ENCODE measurements around the gene PROM2. TPM values are rescaled to one million over a fixed set of nuclear protein-coding genes. Genes with fewer than 3 reads are reported as not detected.
"Not testable (repeated sequence)": the region's sequence is repeated elsewhere in the genome, so short reads cannot be mapped to it uniquely, and the experiment has no call there.

Gene PROM2
- total RNA-seq, 4 donors from 2014 or later = 16.7 to 24.3 (median 22.0) TPM

GRCh38 chr2:95266781-95267430, 7.3 kb upstream of the PROM2 start:
- no peak overlapping the region for H3K27ac ChIP-seq
- no peaks in the 10 kb centered on the region for H3K27me3 ChIP-seq
- H3K9me3 ChIP-seq = no peaks in the 10 kb centered on the region
- DNase-seq = no peak
- no peak overlapping the region for H3K4me3 ChIP-seq (replicated peaks in 1 of 3)
- TF ChIP-seq POLR2A (IDR thresholded peaks at IDR 0.05) = no peak
- TF ChIP-seq, protein P1, sequence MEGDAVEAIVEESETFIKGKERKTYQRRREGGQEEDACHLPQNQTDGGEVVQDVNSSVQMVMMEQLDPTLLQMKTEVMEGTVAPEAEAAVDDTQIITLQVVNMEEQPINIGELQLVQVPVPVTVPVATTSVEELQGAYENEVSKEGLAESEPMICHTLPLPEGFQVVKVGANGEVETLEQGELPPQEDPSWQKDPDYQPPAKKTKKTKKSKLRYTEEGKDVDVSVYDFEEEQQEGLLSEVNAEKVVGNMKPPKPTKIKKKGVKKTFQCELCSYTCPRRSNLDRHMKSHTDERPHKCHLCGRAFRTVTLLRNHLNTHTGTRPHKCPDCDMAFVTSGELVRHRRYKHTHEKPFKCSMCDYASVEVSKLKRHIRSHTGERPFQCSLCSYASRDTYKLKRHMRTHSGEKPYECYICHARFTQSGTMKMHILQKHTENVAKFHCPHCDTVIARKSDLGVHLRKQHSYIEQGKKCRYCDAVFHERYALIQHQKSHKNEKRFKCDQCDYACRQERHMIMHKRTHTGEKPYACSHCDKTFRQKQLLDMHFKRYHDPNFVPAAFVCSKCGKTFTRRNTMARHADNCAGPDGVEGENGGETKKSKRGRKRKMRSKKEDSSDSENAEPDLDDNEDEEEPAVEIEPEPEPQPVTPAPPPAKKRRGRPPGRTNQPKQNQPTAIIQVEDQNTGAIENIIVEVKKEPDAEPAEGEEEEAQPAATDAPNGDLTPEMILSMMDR (IDR thresholded peaks at IDR 0.05) = no peak
- 83 to 85% methylated on average over 8 to 10 of the region's 10 CpGs for WGBS, 2 donors
- intact Hi-C loops (cut with DNase I) = no loop called here
- H3K4me1 ChIP-seq = no peaks in the 10 kb centered on the region
- no peaks in the 10 kb centered on the region for H3K36me3 ChIP-seq

DNA sequence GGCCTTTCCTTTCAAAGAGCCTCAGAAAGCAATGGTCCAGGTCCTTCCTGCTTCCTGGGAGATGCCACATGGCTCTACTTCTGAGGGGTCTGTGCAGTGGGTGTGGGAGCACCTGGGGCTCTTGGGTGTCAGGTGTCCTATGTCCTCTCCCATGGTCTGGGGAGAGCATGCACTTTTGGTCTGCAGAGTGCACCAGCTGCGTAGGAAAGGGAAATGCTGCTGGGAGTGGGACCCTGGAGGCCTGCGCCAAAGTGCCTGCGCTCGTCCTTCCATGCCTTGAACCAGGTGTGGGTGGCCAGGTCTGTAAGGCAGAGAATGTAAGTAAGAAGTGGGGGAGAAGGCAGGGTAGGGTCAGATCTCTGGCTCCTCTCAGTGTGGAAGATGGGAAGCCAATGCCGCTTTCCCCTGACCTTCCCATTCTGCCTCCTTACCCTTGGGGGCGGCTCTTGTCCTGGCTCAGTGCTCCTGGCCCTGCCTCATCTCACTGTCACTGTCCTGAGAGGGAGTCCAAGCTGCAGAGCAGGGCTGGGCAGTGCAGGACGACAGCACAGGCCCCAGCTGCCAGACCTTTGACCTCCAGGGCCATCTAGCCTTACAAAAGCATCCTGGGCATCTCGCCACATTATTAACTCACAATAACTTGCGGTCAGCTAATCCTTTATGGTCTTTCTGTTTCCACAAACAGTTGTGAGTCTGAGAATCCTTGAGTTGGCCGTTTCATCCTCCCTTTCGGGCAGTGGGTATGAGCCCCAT, 6.6 kb upstream of the PROM2 start:
- H3K4me3 ChIP-seq (replicated peaks in 1 of 3) = no peak overlapping the region
- no peaks in the 10 kb centered on the region for H3K27me3 ChIP-seq
- TF ChIP-seq, protein P1 (IDR thresholded peaks at IDR 0.05) = no peak
- no peak for TF ChIP-seq POLR2A (IDR thresholded peaks at IDR 0.05)
- no peaks in the 10 kb centered on the region for H3K4me1 ChIP-seq
- H3K27ac ChIP-seq = no peak overlapping the region
- H3K36me3 ChIP-seq = no peaks in the 10 kb centered on the region
- intact Hi-C loops (cut with DNase I) = no loop called here
- 89 to 93% methylated on average over 11 of the region's 11 CpGs for WGBS, 2 donors
- no peaks in the 10 kb centered on the region for H3K9me3 ChIP-seq
- no peak for DNase-seq

DNA sequence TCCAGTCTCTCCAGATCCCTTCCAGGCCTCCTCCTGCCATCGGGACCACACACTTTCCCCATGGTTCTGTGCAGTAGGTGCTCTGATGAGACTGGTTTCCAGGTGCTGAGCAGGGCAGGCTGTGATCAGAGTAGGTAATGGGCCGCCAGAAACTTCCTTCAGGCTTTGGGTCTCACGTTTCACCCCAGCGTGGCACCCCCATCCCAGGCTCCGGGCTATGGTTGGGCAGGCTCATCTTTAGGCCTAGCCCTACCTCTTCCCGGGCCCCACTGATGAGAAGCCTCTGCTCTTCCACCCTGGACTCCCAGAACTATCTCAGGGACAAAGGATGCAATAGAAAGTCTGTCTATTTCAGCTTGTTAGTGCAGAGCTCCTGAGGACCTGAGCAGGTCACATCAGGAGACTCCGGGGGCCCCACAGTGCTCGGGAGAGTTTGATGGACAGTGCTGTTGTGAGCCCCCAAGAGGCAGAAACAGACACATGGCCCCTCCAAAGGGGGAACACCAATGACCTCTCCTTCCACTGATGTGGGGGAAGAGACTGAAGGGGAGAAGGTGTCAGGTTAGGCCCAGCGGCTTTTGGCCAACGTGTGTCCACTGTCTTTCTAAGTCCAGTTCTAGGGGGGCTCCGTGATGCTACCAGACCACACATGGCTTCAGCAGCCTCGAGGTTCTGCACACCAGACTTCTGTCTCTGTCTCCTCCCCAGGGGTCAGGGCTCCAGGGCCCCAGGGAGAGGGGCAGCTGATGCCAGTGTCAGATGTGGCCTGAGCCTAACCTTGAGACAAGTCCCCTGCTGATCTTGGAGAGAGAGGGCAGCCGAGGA, 5.8 kb upstream of the PROM2 start:
- Histone ChIP-seq H3K36me3 (no peaks in the 10 kb centered on the region), H3K4me3 (replicated peaks in 1 of 3) (no peak overlapping the region), H3K9me3 (no peaks in the 10 kb centered on the region), H3K27me3 (no peaks in the 10 kb centered on the region), H3K27ac (no peak overlapping the region), H3K4me1 (no peaks in the 10 kb centered on the region)
- no peak for TF ChIP-seq POLR2A (IDR thresholded peaks at IDR 0.05)
- TF ChIP-seq, protein P1 (IDR thresholded peaks at IDR 0.05) = no peak
- 89 to 92% methylated on average over 11 of the region's 13 CpGs for WGBS, 2 donors
- intact Hi-C loops (cut with DNase I) = no loop called here
- DNase-seq = no peak

GRCh38 chr2:95269036-95269680, 5.1 kb upstream of the PROM2 start:
- no peak overlapping the region for H3K4me3 ChIP-seq (replicated peaks in 1 of 3)
- intact Hi-C loops (cut with DNase I) = no loop called here
- H3K4me1 ChIP-seq = peaks cover 4 to 5% of the 10 kb centered on the region in 2 donors
- WGBS, 2 donors = 84 to 85% methylated on average over 10 of the region's 10 CpGs
- H3K27me3 ChIP-seq = no peaks in the 10 kb centered on the region
- no peaks in the 10 kb centered on the region for H3K9me3 ChIP-seq
- DNase-seq = no peak
- no peaks in the 10 kb centered on the region for H3K36me3 ChIP-seq
- TF ChIP-seq, protein P1 (IDR thresholded peaks at IDR 0.05) = no peak
- no peak for TF ChIP-seq POLR2A (IDR thresholded peaks at IDR 0.05)
- H3K27ac ChIP-seq = no peak overlapping the region

DNA sequence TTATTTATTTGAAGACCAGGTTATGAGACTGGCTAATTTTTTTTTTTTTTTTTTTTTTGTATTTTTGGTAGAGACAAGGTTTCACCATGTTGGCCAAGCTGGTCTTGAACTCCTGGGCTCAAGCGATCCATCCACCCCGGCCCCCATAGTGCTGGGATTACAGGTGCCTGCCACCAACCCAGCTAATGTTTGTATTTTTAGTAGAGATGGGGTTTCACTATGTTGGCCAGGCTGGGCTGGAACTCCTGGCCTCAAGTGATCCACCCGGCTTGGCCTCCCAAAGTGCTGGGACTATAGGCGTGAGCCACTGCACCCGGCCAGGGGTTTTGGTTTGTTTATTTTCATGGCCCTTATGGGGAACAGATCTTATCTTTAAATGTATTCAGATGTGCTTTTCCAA, 4.5 kb upstream of the PROM2 start:
- H3K4me3 ChIP-seq (replicated peaks in 1 of 3); H3K36me3 ChIP-seq; H3K27ac ChIP-seq; H3K27me3 ChIP-seq; intact Hi-C loops (cut with DNase I); H3K4me1 ChIP-seq; H3K9me3 ChIP-seq; DNase-seq: not testable (repeated sequence)
- WGBS, 2 donors = 89 to 93% methylated on average over 5 of the region's 5 CpGs
